Fibroblast of lung (primary cell): ENCODE data around the gene SAXO1. TPM values are rescaled to one million over a fixed set of nuclear protein-coding genes. Genes with fewer than 3 reads are reported as not detected.

Source experiments
- DNase-seq, 2 donors: peaks; one replicate each; pipeline versions ENCODE4 v3.0.0 to v3.0.0-alpha.2; 2010; ENCODE audit warnings: low read depth in 2 of 2
- H2AFZ ChIP-seq: 2 replicates; pipeline ENCODE4 v1.5.1; 2012; ENCODE audit warnings: low read length, control low read depth, inconsistent platforms
- H3K27ac ChIP-seq: 2 replicates; pipeline ENCODE4 v1.5.1; 2011; ENCODE audit warnings: low read length, control low read depth; ENCODE audit not compliant: insufficient read depth
- H3K27me3 ChIP-seq: 2 replicates; pipeline ENCODE4 v1.5.1; 2011; ENCODE audit warnings: mild to moderate bottlenecking, low read length; ENCODE audit not compliant: control insufficient read depth, insufficient read depth
- H3K36me3 ChIP-seq: 2 replicates; pipeline ENCODE4 v1.5.1; 2011; ENCODE audit warnings: low read length; ENCODE audit not compliant: control insufficient read depth, insufficient read depth
- H3K4me1 ChIP-seq: 2 replicates; pipeline ENCODE4 v1.5.1; 2011; ENCODE audit warnings: low read length; ENCODE audit not compliant: control insufficient read depth, insufficient read depth; ENCODE audit errors: extremely low read depth
- H3K4me2 ChIP-seq: 2 replicates; pipeline ENCODE4 v1.5.1; 2011; ENCODE audit warnings: low read length, control low read depth; ENCODE audit not compliant: insufficient read depth; ENCODE audit errors: extremely low read depth
- H3K4me3 ChIP-seq, 4 experiments: fragments of 200-600 bp in 1 of 4; sonication (generic) in 1 of 4; replicated peaks in 1 of 4; 2 replicates each; pipeline ENCODE4 v1.5.1; 2011 to 2016; ENCODE audit warnings: low read length in 4 of 4, low read depth in 3 of 4, mild to moderate bottlenecking in 3 of 4, control low read depth in 2 of 4, inconsistent platforms in 1 of 4, mixed read lengths in 1 of 4; ENCODE audit not compliant: insufficient read depth in 1 of 4; ENCODE audit errors: control extremely low read depth in 1 of 4
- H3K79me2 ChIP-seq: 2 replicates; pipeline ENCODE4 v1.5.1; 2012; ENCODE audit warnings: mild to moderate bottlenecking, low read length, inconsistent platforms; ENCODE audit not compliant: control insufficient read depth, insufficient read depth
- H3K9ac ChIP-seq: 2 replicates; pipeline ENCODE4 v1.5.1; 2011; ENCODE audit warnings: mild to moderate bottlenecking, low read length, control low read depth; ENCODE audit not compliant: insufficient read depth
- H3K9me3 ChIP-seq: 2 replicates; pipeline ENCODE4 v1.5.1; 2012; ENCODE audit warnings: low read depth, low read length; ENCODE audit not compliant: control insufficient read depth, insufficient read depth
- H4K20me1 ChIP-seq: 2 replicates; pipeline ENCODE4 v1.5.1; 2011; ENCODE audit warnings: low read length; ENCODE audit not compliant: control insufficient read depth, insufficient read depth; ENCODE audit errors: extremely low read depth
- CTCF ChIP-seq, 2 donors: IDR thresholded peaks in 1 of 2; conservative IDR thresholded peaks in 1 of 2; 1 replicate in 1 of 2; 2 replicates in 1 of 2; pipeline ENCODE4 v1.5.1; 2011 to 2012; ENCODE audit warnings: low read length in 2 of 2, control low read depth in 1 of 2, inconsistent platforms in 1 of 2, low read depth in 1 of 2, mild to moderate bottlenecking in 1 of 2
- EZH2 ChIP-seq: IDR thresholded peaks from 2 replicates; pipeline ENCODE4 v1.5.1; 2012; ENCODE audit warnings: low read length, control low read depth, mild to moderate bottlenecking; ENCODE audit errors: missing control alignments
- polyA plus RNA-seq, 2 donors: library from polyadenylated mRNA; depleted of rRNA in 1 of 2; stranded (reverse) in 1 of 2; unstranded in 1 of 2; fragments of >200 nt; gene quantifications; 2 replicates each; pipeline ENCODE4 v1.2.1, GENCODE V29; 2011 to 2012; ENCODE audit warnings: missing spikeins in 1 of 2
- total RNA-seq: library from RNA; depleted of rRNA; stranded (reverse); fragments of >200 nt; gene quantifications from 2 replicates; pipeline ENCODE4 v1.2.1, GENCODE V29; 2014

The SAXO1 gene
- total and polyA plus RNA-seq, 2 donors (not counting 1 experiment from before 2014, with no cell fraction given) = 0.01 to 0.17 TPM

DNA sequence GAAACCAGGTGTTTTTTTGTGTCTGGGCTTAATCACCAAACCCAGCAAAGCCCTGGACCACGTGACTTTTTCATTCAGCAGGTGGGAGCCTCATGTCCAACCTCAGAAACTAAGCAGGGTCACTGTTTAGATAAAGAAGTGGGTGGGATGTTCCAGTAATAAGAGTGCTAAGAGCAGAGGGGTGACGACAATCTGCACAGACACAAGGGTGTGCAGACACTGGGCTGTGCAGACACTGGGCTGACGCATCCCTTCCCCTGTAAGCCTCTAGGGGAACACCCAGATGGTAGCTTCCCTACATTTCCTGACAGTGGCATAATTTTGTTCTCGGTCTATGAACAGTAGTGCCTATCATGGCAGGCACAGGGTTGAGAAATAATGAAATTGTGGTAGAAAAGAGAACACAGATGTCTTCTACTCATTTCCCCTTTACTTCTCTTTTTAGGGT is 85.1 kb downstream of the SAXO1 start:
- peaks cover 2% of the 10 kb centered on the region for H4K20me1 ChIP-seq
- peaks cover 8% of the 10 kb centered on the region for H3K27me3 ChIP-seq
- H3K9ac ChIP-seq = no peak overlapping the region
- TF ChIP-seq CTCF (conservative IDR thresholded peaks at IDR 0.05 in 1 of 2, IDR thresholded peaks at IDR 0.05 in 1 of 2; ENCODE audit: low read depth in 1 of 2, low read length in 2 of 2) (no peak), EZH2 (no peak)
- no peaks in the 10 kb centered on the region for H3K9me3 ChIP-seq
- no peaks in the 10 kb centered on the region for H3K36me3 ChIP-seq
- no peak for DNase-seq
- H3K79me2 ChIP-seq = no peaks in the 10 kb centered on the region
- no peak overlapping the region for H3K4me2 ChIP-seq
- no peak overlapping the region for H2AFZ ChIP-seq
- no peak overlapping the region for H3K27ac ChIP-seq
- no peak overlapping the region for H3K4me3 ChIP-seq
- H3K4me1 ChIP-seq = no peaks in the 10 kb centered on the region

DNA sequence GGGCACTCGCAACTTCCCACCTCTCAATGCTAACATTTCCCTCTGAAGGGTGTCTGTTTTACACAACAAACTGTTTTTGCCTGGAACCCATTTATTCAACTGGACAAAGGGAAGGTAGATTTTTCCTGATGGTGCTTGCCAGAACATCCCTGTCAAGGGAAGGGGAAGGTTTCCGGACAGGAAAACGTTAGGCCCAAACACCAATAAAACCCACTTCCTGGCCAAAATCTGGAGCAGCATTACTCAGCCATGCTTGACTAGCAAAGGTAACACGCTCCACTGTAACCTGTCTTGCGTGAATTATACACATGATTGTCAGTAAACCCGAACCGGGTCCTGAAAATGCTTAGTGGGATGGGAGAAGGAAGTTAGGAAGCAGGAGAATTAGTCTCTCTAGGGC is 90.2 kb downstream of the SAXO1 start:
- Histone ChIP-seq H3K27me3 (peaks cover 8% of the 10 kb centered on the region), H3K4me1 (no peaks in the 10 kb centered on the region), H2AFZ (no peak overlapping the region), H3K4me2 (no peak overlapping the region), H3K4me3 (no peak overlapping the region), H3K27ac (no peak overlapping the region), H3K9me3 (no peaks in the 10 kb centered on the region), H3K36me3 (no peaks in the 10 kb centered on the region), H4K20me1 (peaks cover 2% of the 10 kb centered on the region), H3K79me2 (no peaks in the 10 kb centered on the region), H3K9ac (no peak overlapping the region)
- TF ChIP-seq CTCF (conservative IDR thresholded peaks at IDR 0.05 in 1 of 2, IDR thresholded peaks at IDR 0.05 in 1 of 2; ENCODE audit: low read depth in 1 of 2, low read length in 2 of 2) = no peak
- DNase-seq = no peak

- no peak overlapping the region for H3K4me2 ChIP-seq
- no peaks in the 10 kb centered on the region for H3K79me2 ChIP-seq
- no peak overlapping the region for H3K27ac ChIP-seq
- H3K9me3 ChIP-seq = no peaks in the 10 kb centered on the region
- H3K9ac ChIP-seq = no peak overlapping the region
- DNase-seq = no peak
- TF ChIP-seq CTCF (conservative IDR thresholded peaks at IDR 0.05 in 1 of 2, IDR thresholded peaks at IDR 0.05 in 1 of 2; ENCODE audit: low read depth in 1 of 2, low read length in 2 of 2) (no peak), EZH2 (no peak)
- H4K20me1 ChIP-seq = peaks cover 2% of the 10 kb centered on the region
- H3K4me1 ChIP-seq = no peaks in the 10 kb centered on the region
- H3K27me3 ChIP-seq = peaks cover 6% of the 10 kb centered on the region
- H2AFZ ChIP-seq = no peak overlapping the region
- H3K4me3 ChIP-seq = no peak overlapping the region
- H3K36me3 ChIP-seq = no peaks in the 10 kb centered on the region
Observed at GRCh38 chr9:18941060-18941740, 91.8 kb downstream of the SAXO1 start.
